Measurements from ENCODE around the gene TMEM184A. TPM values are rescaled to one million over a fixed set of nuclear protein-coding genes. Genes with fewer than 3 reads are reported as not detected.

The TMEM184A gene
- total RNA-seq, 4 donors from 2014 or later = 0.55 to 3.3 (median 1.3) TPM

DNA sequence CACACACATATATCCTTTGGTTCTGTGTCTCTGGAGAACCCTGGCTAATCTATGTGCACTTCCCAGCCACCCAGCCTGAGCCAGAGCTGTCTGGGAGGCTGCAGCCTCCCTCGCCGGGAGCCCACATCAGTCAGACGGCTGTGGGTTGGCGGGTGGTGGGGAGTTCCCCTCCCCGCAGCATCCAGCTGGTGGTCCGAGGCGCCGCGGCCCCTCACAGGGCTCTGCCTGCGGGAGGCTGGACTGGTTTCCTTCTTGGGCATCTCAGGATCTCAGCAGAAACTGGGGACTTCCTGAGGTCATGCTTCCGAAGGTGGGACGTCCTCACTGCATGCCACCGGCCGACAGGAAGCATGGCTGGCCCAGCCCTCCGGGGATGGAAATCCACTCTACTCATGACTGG is 35.9 kb upstream of the TMEM184A start:
- no peak for ATAC-seq

DNA sequence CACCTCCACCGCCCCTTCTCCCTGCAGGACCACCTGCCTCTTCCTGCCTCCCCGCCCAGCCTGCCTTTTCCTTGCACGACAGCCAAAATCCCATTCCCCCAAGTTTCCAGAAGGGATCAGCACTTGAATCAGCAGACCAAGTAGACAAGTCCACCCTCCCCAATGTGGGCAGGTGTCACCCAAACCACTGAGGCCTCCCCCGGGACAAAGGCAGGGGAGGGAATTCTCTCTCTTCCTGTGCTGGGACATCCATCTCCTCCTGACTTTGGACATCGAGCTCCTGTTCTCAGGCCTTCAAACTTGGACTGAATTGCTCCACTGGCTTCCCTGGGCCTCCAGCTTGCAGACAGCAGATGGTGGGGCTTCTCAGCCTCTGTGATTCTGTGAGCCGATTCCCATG is 35.4 kb upstream of the TMEM184A start:
- TF ChIP-seq, protein P1, sequence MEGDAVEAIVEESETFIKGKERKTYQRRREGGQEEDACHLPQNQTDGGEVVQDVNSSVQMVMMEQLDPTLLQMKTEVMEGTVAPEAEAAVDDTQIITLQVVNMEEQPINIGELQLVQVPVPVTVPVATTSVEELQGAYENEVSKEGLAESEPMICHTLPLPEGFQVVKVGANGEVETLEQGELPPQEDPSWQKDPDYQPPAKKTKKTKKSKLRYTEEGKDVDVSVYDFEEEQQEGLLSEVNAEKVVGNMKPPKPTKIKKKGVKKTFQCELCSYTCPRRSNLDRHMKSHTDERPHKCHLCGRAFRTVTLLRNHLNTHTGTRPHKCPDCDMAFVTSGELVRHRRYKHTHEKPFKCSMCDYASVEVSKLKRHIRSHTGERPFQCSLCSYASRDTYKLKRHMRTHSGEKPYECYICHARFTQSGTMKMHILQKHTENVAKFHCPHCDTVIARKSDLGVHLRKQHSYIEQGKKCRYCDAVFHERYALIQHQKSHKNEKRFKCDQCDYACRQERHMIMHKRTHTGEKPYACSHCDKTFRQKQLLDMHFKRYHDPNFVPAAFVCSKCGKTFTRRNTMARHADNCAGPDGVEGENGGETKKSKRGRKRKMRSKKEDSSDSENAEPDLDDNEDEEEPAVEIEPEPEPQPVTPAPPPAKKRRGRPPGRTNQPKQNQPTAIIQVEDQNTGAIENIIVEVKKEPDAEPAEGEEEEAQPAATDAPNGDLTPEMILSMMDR (IDR thresholded peaks at IDR 0.05 in 4 of 5, conservative IDR thresholded peaks at IDR 0.05 in 1 of 5) = no peak
- TF ChIP-seq POLR2A (IDR thresholded peaks at IDR 0.05) = no peak
- H3K36me3 ChIP-seq = no peaks in the 10 kb centered on the region
- H3K27ac ChIP-seq = no peak overlapping the region
- in situ Hi-C loops (cut with MboI; ENCODE audit: low sequenced_read_pairs in 4 of 4) = loop anchor here in 3 of 4 donors (25.0 kb wide), 2 partner anchors 171 to 621 kb away; no protein-coding TSS in a partner anchor
- H3K4me3 ChIP-seq = no peak overlapping the region
- H3K4me1 ChIP-seq = no peaks in the 10 kb centered on the region
- intact Hi-C loops (cut with DNase I; ENCODE audit: low total_unique reads) = no loop called here
- no peaks in the 10 kb centered on the region for H3K9me3 ChIP-seq
- no peak for DNase-seq
- peaks cover 49 to 63% (median 53%) of the 10 kb centered on the region in 3 donors for H3K27me3 ChIP-seq
- ATAC-seq = no peak

More for the DNA sequence above, 35.9 kb upstream of the TMEM184A start:
- in situ Hi-C loops (cut with MboI; ENCODE audit: low sequenced_read_pairs in 4 of 4) (loop anchor here in 3 of 4 donors (25.0 kb wide), 2 partner anchors 170 to 620 kb away; no protein-coding TSS in a partner anchor), intact Hi-C loops (cut with DNase I; ENCODE audit: low total_unique reads) (no loop called here)
- Histone ChIP-seq H3K27me3 (peaks cover 49 to 58% (median 56%) of the 10 kb centered on the region in 3 donors), H3K36me3 (no peaks in the 10 kb centered on the region), H3K4me1 (no peaks in the 10 kb centered on the region), H3K9me3 (no peaks in the 10 kb centered on the region), H3K4me3 (no peak overlapping the region), H3K27ac (no peak overlapping the region)
- no peak for DNase-seq
- TF ChIP-seq POLR2A (IDR thresholded peaks at IDR 0.05) = no peak
- TF ChIP-seq, protein P1 (IDR thresholded peaks at IDR 0.05 in 4 of 5, conservative IDR thresholded peaks at IDR 0.05 in 1 of 5) = no peak

- H3K4me3 ChIP-seq = no peak overlapping the region
- no peaks in the 10 kb centered on the region for H3K9me3 ChIP-seq
- no peaks in the 10 kb centered on the region for H3K4me1 ChIP-seq
- no peaks in the 10 kb centered on the region for H3K36me3 ChIP-seq
- H3K27me3 ChIP-seq = peaks cover 46 to 67% (median 48%) of the 10 kb centered on the region in 3 donors
- intact Hi-C loops (cut with DNase I; ENCODE audit: low total_unique reads) = no loop called here
- TF ChIP-seq, protein P1 (IDR thresholded peaks at IDR 0.05 in 4 of 5, conservative IDR thresholded peaks at IDR 0.05 in 1 of 5) = no peak
- TF ChIP-seq POLR2A (IDR thresholded peaks at IDR 0.05) = no peak
- no peak overlapping the region for H3K27ac ChIP-seq
- ATAC-seq (no peak), DNase-seq (no peak)
- in situ Hi-C loops (cut with MboI; ENCODE audit: low sequenced_read_pairs in 4 of 4) = loop anchor here in 3 of 4 donors (25.0 kb wide), 2 partner anchors 171 to 621 kb away; no protein-coding TSS in a partner anchor
Measured at GRCh38 chr7:1590887-1591286, 34.9 kb upstream of the TMEM184A start.

GRCh38 chr7:1590476-1590875 is 34.5 kb upstream of the TMEM184A start:
- Histone ChIP-seq H3K27ac (no peak overlapping the region), H3K4me3 (no peak overlapping the region), H3K27me3 (peaks cover 44 to 65% (median 44%) of the 10 kb centered on the region in 3 donors), H3K4me1 (no peaks in the 10 kb centered on the region), H3K36me3 (no peaks in the 10 kb centered on the region), H3K9me3 (no peaks in the 10 kb centered on the region)
- in situ Hi-C loops (cut with MboI; ENCODE audit: low sequenced_read_pairs in 4 of 4) = loop anchor here in 3 of 4 donors (25.0 kb wide), 2 partner anchors 172 to 622 kb away; no protein-coding TSS in a partner anchor
- ATAC-seq (no peak), DNase-seq (no peak)
- intact Hi-C loops (cut with DNase I; ENCODE audit: low total_unique reads) = no loop called here
- no peak for TF ChIP-seq POLR2A (IDR thresholded peaks at IDR 0.05)
- TF ChIP-seq, protein P1 (IDR thresholded peaks at IDR 0.05 in 4 of 5, conservative IDR thresholded peaks at IDR 0.05 in 1 of 5) = no peak
